GM12891 (cell line): Measurements from ENCODE around the gene SH2D4B.

ENCODE experiments used
- POLR2A ChIP-seq: IDR thresholded peaks from 2 replicates; pipeline ENCODE4 v1.6.1; 2011; ENCODE audit warnings: low read depth, low read length, control low read depth
- POLR2AphosphoS5 ChIP-seq: IDR thresholded peaks from 2 replicates; pipeline ENCODE4 v1.6.1; 2011; ENCODE audit warnings: low read depth, low read length, control low read depth

DNA sequence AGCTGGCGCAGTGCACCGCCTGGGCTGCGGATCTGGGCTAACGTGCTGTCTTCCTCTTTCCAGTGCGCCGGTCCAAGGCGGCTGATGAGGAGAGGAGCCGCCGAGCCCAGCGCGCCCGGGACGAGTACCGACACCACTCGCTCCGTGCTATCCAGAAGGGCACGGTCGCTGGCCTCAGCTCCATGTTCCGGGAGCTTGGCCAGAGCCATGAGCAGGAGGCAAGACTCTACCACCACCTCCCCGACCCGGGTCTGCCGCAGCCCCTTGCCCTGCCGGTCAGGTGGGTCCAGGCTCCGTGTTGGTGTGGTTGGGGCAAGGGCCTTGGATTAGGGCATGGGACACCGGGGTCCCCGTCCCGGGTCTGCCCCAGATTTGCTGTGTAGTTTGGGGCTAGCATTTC lies 65.8 kb downstream of the SH2D4B start:
- no peak for TF ChIP-seq POLR2A
- TF ChIP-seq POLR2AphosphoS5: no peak
